RWPE2 (cell line): ENCODE results near the gene FGF8.
"Not testable (repeated sequence)": the region's sequence is repeated elsewhere in the genome, so short reads cannot be mapped to it uniquely, and the experiment has no call there.

Experiments
- ATAC-seq: fragments of 200-7000 bp; cut with Tn5 transposase; 3 replicates; pipeline ENCODE4 v1.9.1; 2021; ENCODE audit warnings: low read depth
- DNase-seq: peaks from one replicate; pipeline ENCODE4 v3.0.0-alpha.2; 2020; ENCODE audit warnings: low spot score
- H3K27ac ChIP-seq: fragments of 450-650 bp; 2 replicates; pipeline ENCODE4 v1.5.1; 2017; ENCODE audit warnings: mild to moderate bottlenecking; ENCODE audit not compliant: poor library complexity, severe bottlenecking
- H3K27me3 ChIP-seq: fragments of 250-450 bp; sonication (Bioruptor Pico); 2 replicates; pipeline ENCODE4 v1.5.1; 2021; ENCODE audit warnings: mild to moderate bottlenecking, moderate library complexity; ENCODE audit not compliant: insufficient read depth, poor library complexity, severe bottlenecking
- H3K36me3 ChIP-seq: fragments of 250-450 bp; sonication (Bioruptor Pico); 2 replicates; pipeline ENCODE4 v1.5.1; 2020; ENCODE audit warnings: low read depth, mild to moderate bottlenecking, moderate library complexity
- H3K4me1 ChIP-seq: fragments of 250-450 bp; sonication (Bioruptor Pico); 2 replicates; pipeline ENCODE4 v1.5.1; 2021; ENCODE audit warnings: mild to moderate bottlenecking, moderate library complexity; ENCODE audit not compliant: insufficient read depth, poor library complexity, severe bottlenecking
- H3K4me3 ChIP-seq: fragments of 250-450 bp; sonication (Bioruptor Pico); 2 replicates; pipeline ENCODE4 v1.5.1; 2021; ENCODE audit warnings: mild to moderate bottlenecking, moderate library complexity; ENCODE audit not compliant: severe bottlenecking
- H3K9me3 ChIP-seq: fragments of 250-450 bp; sonication (Bioruptor Pico); 2 replicates; pipeline ENCODE4 v1.5.1; 2021; ENCODE audit warnings: mild to moderate bottlenecking, moderate library complexity; ENCODE audit not compliant: severe bottlenecking
- CTCF ChIP-seq: fragments of 450-650 bp; IDR thresholded peaks from one replicate; pipeline ENCODE4 v1.5.1; 2017; ENCODE audit warnings: mild to moderate bottlenecking, moderate library complexity; ENCODE audit not compliant: poor library complexity, severe bottlenecking

The FGF8 gene

GRCh38 chr10:101807158-101807557, 31.2 kb upstream of the FGF8 start:
- Histone ChIP-seq H3K27ac (no peak overlapping the region), H3K4me1 (no peaks in the 10 kb centered on the region), H3K36me3 (peaks cover 97% of the 10 kb centered on the region), H3K9me3 (no peaks in the 10 kb centered on the region), H3K27me3 (no peaks in the 10 kb centered on the region), H3K4me3 (no peak overlapping the region)
- DNase-seq (no peak), ATAC-seq (no peak)
- TF ChIP-seq CTCF, result no peak

GRCh38 chr10:101803511-101803910, 27.6 kb upstream of the FGF8 start:
- Histone ChIP-seq H3K9me3 (no peaks in the 10 kb centered on the region), H3K27me3 (no peaks in the 10 kb centered on the region), H3K36me3 (peaks cover 98% of the 10 kb centered on the region), H3K27ac (no peak overlapping the region), H3K4me3 (no peak overlapping the region), H3K4me1 (no peaks in the 10 kb centered on the region)
- TF ChIP-seq CTCF, result no peak
- ATAC-seq (no peak), DNase-seq (no peak)

- TF ChIP-seq CTCF, result no peak
- Histone ChIP-seq H3K4me3 (no peak overlapping the region), H3K36me3 (peaks cover 100% of the 10 kb centered on the region), H3K9me3 (no peaks in the 10 kb centered on the region), H3K27me3 (no peaks in the 10 kb centered on the region), H3K4me1 (no peaks in the 10 kb centered on the region), H3K27ac (no peak overlapping the region)
- ATAC-seq (no peak), DNase-seq (no peak)
These were observed 21.6 kb upstream of the FGF8 start for GRCh38 chr10:101797403-101798059.

- Histone ChIP-seq H3K4me3 (no peak overlapping the region), H3K27me3 (no peaks in the 10 kb centered on the region), H3K27ac (no peak overlapping the region), H3K4me1 (no peaks in the 10 kb centered on the region), H3K9me3 (no peaks in the 10 kb centered on the region), H3K36me3 (peaks cover 100% of the 10 kb centered on the region)
- no peak for TF ChIP-seq CTCF
- DNase-seq (no peak), ATAC-seq (no peak)
These were observed 17.6 kb upstream of the FGF8 start for GRCh38 chr10:101793526-101793925.

- no peak for TF ChIP-seq CTCF
- DNase-seq, result no peak
- no peak overlapping the region for H3K4me3 ChIP-seq
- no peak overlapping the region for H3K27ac ChIP-seq
- no peak for ATAC-seq
- no peaks in the 10 kb centered on the region for H3K9me3 ChIP-seq
- H3K4me1 ChIP-seq, result no peaks in the 10 kb centered on the region
- H3K36me3 ChIP-seq, result peaks cover 100% of the 10 kb centered on the region
- H3K27me3 ChIP-seq, result no peaks in the 10 kb centered on the region
These were observed 13.8 kb upstream of the FGF8 start for GRCh38 chr10:101789686-101790085.

GRCh38 chr10:101789231-101789630, 13.3 kb upstream of the FGF8 start:
- ATAC-seq, H3K27ac ChIP-seq, H3K9me3 ChIP-seq, H3K27me3 ChIP-seq, H3K4me3 ChIP-seq, H3K4me1 ChIP-seq, DNase-seq: not testable (repeated sequence)
- H3K36me3 ChIP-seq, result peaks cover 99% of the 10 kb centered on the region
